Neural cell (in vitro differentiated cells): ENCODE data around the gene ACSS1. TPM values are rescaled to one million over a fixed set of nuclear protein-coding genes. Genes with fewer than 3 reads are reported as not detected.

Source experiments
- H2AFZ ChIP-seq: fragments of 200-600, 300-800 bp; sonication (generic), shearing (Covaris generic); 2 replicates; pipeline ENCODE4 v1.6.0; 2014; ENCODE audit warnings: low read depth, mild to moderate bottlenecking, antibody characterized with exemption, low read length, moderate library complexity
- H3F3A ChIP-seq: fragments of 200-600 bp; shearing (Covaris generic); 2 replicates; pipeline ENCODE4 v1.6.1; 2016; ENCODE audit warnings: mild to moderate bottlenecking, moderate library complexity, mixed read lengths, antibody characterized with exemption, low read length; ENCODE audit not compliant: insufficient read depth, poor library complexity, severe bottlenecking
- H3K27ac ChIP-seq: fragments of 200-600, 300-800 bp; sonication (generic), shearing (Covaris generic); 2 replicates; pipeline ENCODE4 v1.5.1; 2014; ENCODE audit warnings: mild to moderate bottlenecking, low read length, moderate library complexity
- H3K27me3 ChIP-seq: fragments of 300-800, 200-600 bp; sonication (generic), shearing (Covaris generic); 2 replicates; pipeline ENCODE4 v1.6.0; 2014; ENCODE audit warnings: mild to moderate bottlenecking, low read depth, low read length, moderate library complexity; ENCODE audit not compliant: insufficient read depth
- H3K36me3 ChIP-seq: fragments of 300-800, 200-600 bp; sonication (generic), shearing (Covaris generic); 2 replicates; pipeline ENCODE4 v1.5.1; 2014; ENCODE audit warnings: mild to moderate bottlenecking, antibody characterized with exemption, low read length, moderate library complexity; ENCODE audit not compliant: insufficient read depth
- H3K4me2 ChIP-seq: fragments of 300-800, 200-600 bp; sonication (generic), shearing (Covaris generic); 2 replicates; pipeline ENCODE4 v1.6.0; 2014; ENCODE audit warnings: mild to moderate bottlenecking, low read length
- H3K4me3 ChIP-seq: fragments of 300-800, 200-600 bp; sonication (generic), shearing (Covaris generic); 2 replicates; pipeline ENCODE4 v1.5.1; 2014; ENCODE audit warnings: mild to moderate bottlenecking, low read length, moderate library complexity
- H3K79me2 ChIP-seq: fragments of 200-600 bp; shearing (Covaris generic); replicated peaks from 2 replicates; pipeline ENCODE4 v1.6.0; 2014; ENCODE audit warnings: mild to moderate bottlenecking, low read length, moderate library complexity; ENCODE audit not compliant: insufficient read depth
- H3K9ac ChIP-seq: fragments of 300-800, 200-600 bp; sonication (generic), shearing (Covaris generic); 2 replicates; pipeline ENCODE4 v1.6.1; 2016; ENCODE audit warnings: mild to moderate bottlenecking, low read length, mixed read lengths
- H3K9me2 ChIP-seq: fragments of 200-600 bp; shearing (Covaris generic); 2 replicates; pipeline ENCODE4 v1.6.1; 2016; ENCODE audit warnings: mild to moderate bottlenecking, low read length, mixed read lengths; ENCODE audit not compliant: insufficient read depth
- H3K9me3 ChIP-seq: fragments of 200-600, 300-800 bp; sonication (generic), shearing (Covaris generic); 2 replicates; pipeline ENCODE4 v1.6.1; 2016; ENCODE audit warnings: mild to moderate bottlenecking, mixed run types, low read length, moderate library complexity, mixed read lengths
- H4K20me1 ChIP-seq: fragments of 200-600 bp; shearing (Covaris generic); 2 replicates; pipeline ENCODE4 v1.6.1; 2016; ENCODE audit warnings: mild to moderate bottlenecking, mixed run types; ENCODE audit not compliant: insufficient read depth
- EP300 ChIP-seq: fragments of 450-650 bp; conservative IDR thresholded peaks from 2 replicates; pipeline ENCODE4 v1.6.1; 2014; ENCODE audit warnings: antibody characterized with exemption, mild to moderate bottlenecking, moderate library complexity; ENCODE audit not compliant: poor library complexity, severe bottlenecking
- EZH2 ChIP-seq: fragments of 200-600, 300-800 bp; shearing (Covaris generic), sonication (generic); IDR thresholded peaks from 2 replicates; pipeline ENCODE4 v1.6.1; 2014; ENCODE audit warnings: antibody characterized with exemption, low read length, borderline replicate concordance, mild to moderate bottlenecking; ENCODE audit not compliant: insufficient read depth, poor library complexity, severe bottlenecking
- RAD21 ChIP-seq: fragments of 450-650 bp; conservative IDR thresholded peaks from 2 replicates; pipeline ENCODE4 v1.6.1; 2014; ENCODE audit warnings: antibody characterized with exemption, mild to moderate bottlenecking, moderate library complexity
- SMC3 ChIP-seq: fragments of 450-650 bp; conservative IDR thresholded peaks from 2 replicates; pipeline ENCODE4 v1.6.1; 2014; ENCODE audit warnings: antibody characterized with exemption, mild to moderate bottlenecking, moderate library complexity; ENCODE audit not compliant: poor library complexity
- TAF1 ChIP-seq: IDR thresholded peaks from 2 replicates; pipeline ENCODE4 v1.6.1; 2012; ENCODE audit warnings: low read depth
- polyA plus RNA-seq: library from polyadenylated mRNA; depleted of rRNA; stranded (reverse); fragments of >200 nt; gene quantifications from 2 replicates; pipeline ENCODE4 v1.2.3, GENCODE V29; 2014
- TF ChIP-seq, protein P1 (sequence below): IDR thresholded peaks from 2 replicates; pipeline ENCODE4 v1.6.1; 2012; ENCODE audit warnings: borderline replicate concordance
- TF ChIP-seq, protein P2 (sequence below): fragments of 450-650 bp; IDR thresholded peaks from 2 replicates; pipeline ENCODE4 v1.5.1; 2014; ENCODE audit warnings: antibody characterized with exemption, mild to moderate bottlenecking, moderate library complexity; ENCODE audit not compliant: poor library complexity, severe bottlenecking

Gene ACSS1
- polyA plus RNA-seq, 1 donor from 2014 or later, result not detected

DNA sequence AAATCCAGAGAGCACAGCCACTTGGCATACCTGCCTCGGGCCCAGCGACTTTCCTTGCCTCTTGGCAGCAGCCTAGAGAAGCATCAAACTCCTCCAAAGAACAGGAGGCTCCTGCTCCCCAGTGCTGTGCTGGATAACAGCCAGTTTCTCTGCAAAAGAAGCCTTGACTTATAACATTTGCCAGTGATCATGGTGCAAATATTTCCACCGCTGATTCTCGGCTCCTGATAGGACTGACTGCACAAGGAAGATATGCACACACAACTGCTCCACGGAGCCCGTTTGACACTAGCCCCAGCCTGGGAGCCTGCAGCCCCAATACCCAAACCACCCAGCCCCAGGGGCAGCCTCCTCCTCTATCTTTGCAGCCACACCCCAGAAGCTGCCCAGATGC, 17.5 kb downstream of the ACSS1 start:
- no peaks in the 10 kb centered on the region for H3K36me3 ChIP-seq
- H3F3A ChIP-seq, result no peaks in the 10 kb centered on the region
- no peak overlapping the region for H3K27ac ChIP-seq
- TF ChIP-seq SMC3, result no peak
- TF ChIP-seq, protein P1, sequence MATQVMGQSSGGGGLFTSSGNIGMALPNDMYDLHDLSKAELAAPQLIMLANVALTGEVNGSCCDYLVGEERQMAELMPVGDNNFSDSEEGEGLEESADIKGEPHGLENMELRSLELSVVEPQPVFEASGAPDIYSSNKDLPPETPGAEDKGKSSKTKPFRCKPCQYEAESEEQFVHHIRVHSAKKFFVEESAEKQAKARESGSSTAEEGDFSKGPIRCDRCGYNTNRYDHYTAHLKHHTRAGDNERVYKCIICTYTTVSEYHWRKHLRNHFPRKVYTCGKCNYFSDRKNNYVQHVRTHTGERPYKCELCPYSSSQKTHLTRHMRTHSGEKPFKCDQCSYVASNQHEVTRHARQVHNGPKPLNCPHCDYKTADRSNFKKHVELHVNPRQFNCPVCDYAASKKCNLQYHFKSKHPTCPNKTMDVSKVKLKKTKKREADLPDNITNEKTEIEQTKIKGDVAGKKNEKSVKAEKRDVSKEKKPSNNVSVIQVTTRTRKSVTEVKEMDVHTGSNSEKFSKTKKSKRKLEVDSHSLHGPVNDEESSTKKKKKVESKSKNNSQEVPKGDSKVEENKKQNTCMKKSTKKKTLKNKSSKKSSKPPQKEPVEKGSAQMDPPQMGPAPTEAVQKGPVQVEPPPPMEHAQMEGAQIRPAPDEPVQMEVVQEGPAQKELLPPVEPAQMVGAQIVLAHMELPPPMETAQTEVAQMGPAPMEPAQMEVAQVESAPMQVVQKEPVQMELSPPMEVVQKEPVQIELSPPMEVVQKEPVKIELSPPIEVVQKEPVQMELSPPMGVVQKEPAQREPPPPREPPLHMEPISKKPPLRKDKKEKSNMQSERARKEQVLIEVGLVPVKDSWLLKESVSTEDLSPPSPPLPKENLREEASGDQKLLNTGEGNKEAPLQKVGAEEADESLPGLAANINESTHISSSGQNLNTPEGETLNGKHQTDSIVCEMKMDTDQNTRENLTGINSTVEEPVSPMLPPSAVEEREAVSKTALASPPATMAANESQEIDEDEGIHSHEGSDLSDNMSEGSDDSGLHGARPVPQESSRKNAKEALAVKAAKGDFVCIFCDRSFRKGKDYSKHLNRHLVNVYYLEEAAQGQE, result no peak
- TF ChIP-seq, protein P2, sequence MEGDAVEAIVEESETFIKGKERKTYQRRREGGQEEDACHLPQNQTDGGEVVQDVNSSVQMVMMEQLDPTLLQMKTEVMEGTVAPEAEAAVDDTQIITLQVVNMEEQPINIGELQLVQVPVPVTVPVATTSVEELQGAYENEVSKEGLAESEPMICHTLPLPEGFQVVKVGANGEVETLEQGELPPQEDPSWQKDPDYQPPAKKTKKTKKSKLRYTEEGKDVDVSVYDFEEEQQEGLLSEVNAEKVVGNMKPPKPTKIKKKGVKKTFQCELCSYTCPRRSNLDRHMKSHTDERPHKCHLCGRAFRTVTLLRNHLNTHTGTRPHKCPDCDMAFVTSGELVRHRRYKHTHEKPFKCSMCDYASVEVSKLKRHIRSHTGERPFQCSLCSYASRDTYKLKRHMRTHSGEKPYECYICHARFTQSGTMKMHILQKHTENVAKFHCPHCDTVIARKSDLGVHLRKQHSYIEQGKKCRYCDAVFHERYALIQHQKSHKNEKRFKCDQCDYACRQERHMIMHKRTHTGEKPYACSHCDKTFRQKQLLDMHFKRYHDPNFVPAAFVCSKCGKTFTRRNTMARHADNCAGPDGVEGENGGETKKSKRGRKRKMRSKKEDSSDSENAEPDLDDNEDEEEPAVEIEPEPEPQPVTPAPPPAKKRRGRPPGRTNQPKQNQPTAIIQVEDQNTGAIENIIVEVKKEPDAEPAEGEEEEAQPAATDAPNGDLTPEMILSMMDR, result no peak
- no peaks in the 10 kb centered on the region for H3K27me3 ChIP-seq
- no peak overlapping the region for H2AFZ ChIP-seq
- H4K20me1 ChIP-seq, result no peaks in the 10 kb centered on the region
- H3K4me2 ChIP-seq, result no peak overlapping the region
- no peak overlapping the region for H3K4me3 ChIP-seq
- no peaks in the 10 kb centered on the region for H3K9me2 ChIP-seq
- H3K9ac ChIP-seq, result no peak overlapping the region
- no peaks in the 10 kb centered on the region for H3K9me3 ChIP-seq
- H3K79me2 ChIP-seq, result no peaks in the 10 kb centered on the region

DNA sequence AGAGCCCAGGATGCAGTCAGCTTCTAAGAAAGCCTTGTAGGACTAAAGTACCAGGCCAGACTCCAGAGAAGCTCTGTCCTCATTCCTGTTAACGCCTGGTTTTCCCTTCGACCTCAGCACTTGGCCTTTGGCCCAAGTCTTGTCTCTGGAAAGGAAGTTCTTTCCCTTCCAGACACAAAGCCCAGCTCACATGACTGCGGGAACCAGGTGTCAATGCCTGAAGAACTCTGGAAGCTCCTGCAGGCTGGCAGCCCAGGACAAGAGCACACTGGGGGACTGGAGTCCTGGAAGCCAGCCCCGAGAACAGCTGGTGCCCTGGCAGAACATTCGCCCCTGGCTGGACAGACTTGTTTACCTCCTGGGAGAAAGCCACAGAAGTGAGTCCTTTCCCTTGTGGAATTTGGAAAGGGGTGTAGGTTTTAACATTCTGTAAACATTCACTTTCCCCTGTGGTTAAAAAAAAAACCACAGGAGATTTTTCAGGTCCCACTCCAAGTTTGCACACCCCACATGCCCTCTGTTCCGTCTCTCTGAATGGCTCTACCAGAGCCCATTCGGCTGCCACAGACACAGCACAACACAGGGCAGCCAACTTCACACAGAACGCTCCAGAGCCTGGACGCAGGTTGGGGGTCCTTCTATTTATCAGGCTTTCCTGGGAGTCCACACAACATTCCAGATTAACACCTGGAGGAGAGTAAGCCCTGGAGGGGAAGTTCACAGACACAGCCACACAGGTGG, 18.1 kb downstream of the ACSS1 start:
- H3K36me3 ChIP-seq, result no peaks in the 10 kb centered on the region
- no peaks in the 10 kb centered on the region for H3K9me3 ChIP-seq
- H4K20me1 ChIP-seq, result no peaks in the 10 kb centered on the region
- H3K27me3 ChIP-seq, result no peaks in the 10 kb centered on the region
- H3K4me3 ChIP-seq, result no peak overlapping the region
- no peak overlapping the region for H3K9ac ChIP-seq
- no peak overlapping the region for H2AFZ ChIP-seq
- no peak overlapping the region for H3K4me2 ChIP-seq
- H3K79me2 ChIP-seq, result no peaks in the 10 kb centered on the region
- no peak overlapping the region for H3K27ac ChIP-seq
- TF ChIP-seq EP300, result no peak
- TF ChIP-seq RAD21, result no peak
- no peak for TF ChIP-seq EZH2
- TF ChIP-seq, protein P1, result no peak
- no peak for TF ChIP-seq TAF1
- no peaks in the 10 kb centered on the region for H3F3A ChIP-seq
- H3K9me2 ChIP-seq, result no peaks in the 10 kb centered on the region
